SK-N-SH (cell line): Measurements from ENCODE around the gene OLFM1. TPM values are rescaled to one million over a fixed set of nuclear protein-coding genes. Genes with fewer than 3 reads are reported as not detected.

ENCODE experiments used
- CTCF ChIA-PET: fragments of 300-600, 350-600 bp; formaldehyde crosslinking; extraction: SDS; loops from one replicate; lab custom pipeline; 2021; lab: Yijun Ruan, JAX
- POLR2A ChIA-PET: fragments of 350-600 bp; sonication (Branson Sonifier 250); formaldehyde crosslinking; extraction: SDS; loops from one replicate; lab custom pipeline; 2020; ENCODE audit warnings: antibody characterized with exemption, inconsistent platforms; lab: Yijun Ruan, JAX
- DNase-seq: peaks from one replicate; pipeline ENCODE4 v3.0.0; 2012
- H2AFZ ChIP-seq: fragments of 200-600 bp; sonication (generic); 2 replicates; pipeline ENCODE4 v1.8.1; 2016; ENCODE audit warnings: antibody characterized with exemption, mild to moderate bottlenecking, low read depth
- H3F3A ChIP-seq: fragments of 200-600 bp; sonication (generic); replicated peaks from 2 replicates; pipeline ENCODE3; 2016; ENCODE audit warnings: antibody characterized with exemption, mild to moderate bottlenecking; ENCODE audit not compliant: insufficient read depth
- H3K27ac ChIP-seq, 2 experiments: fragments of 200-500 bp in 1 of 2; fragments of 200-600 bp in 1 of 2; sonication (Bioruptor generic) in 1 of 2; sonication (generic), shearing (Covaris generic) in 1 of 2; 2 replicates each; pipeline versions ENCODE4 v1.5.1 to v1.6.1; 2014 to 2016; ENCODE audit warnings: low read depth in 2 of 2, inconsistent platforms in 1 of 2, low read length in 1 of 2, mild to moderate bottlenecking in 1 of 2, mixed read lengths in 1 of 2
- H3K27me3 ChIP-seq: fragments of 200-600 bp; sonication (generic), shearing (Covaris generic); 2 replicates; pipeline ENCODE4 v1.6.1; 2016; ENCODE audit warnings: mixed run types; ENCODE audit not compliant: insufficient read depth
- H3K36me3 ChIP-seq, 2 experiments: fragments of 200-500 bp in 1 of 2; fragments of 200-600 bp in 1 of 2; sonication (Bioruptor generic) in 1 of 2; sonication (generic) in 1 of 2; replicated peaks in 1 of 2; 2 replicates each; pipeline versions ENCODE3 to v1.5.1; 2014 to 2016; ENCODE audit warnings: low read length in 1 of 2, mild to moderate bottlenecking in 1 of 2; ENCODE audit not compliant: insufficient read depth in 2 of 2, control insufficient read depth in 1 of 2
- H3K4me1 ChIP-seq, 2 experiments: fragments of 200-500 bp in 1 of 2; fragments of 200-600 bp in 1 of 2; sonication (Bioruptor generic) in 1 of 2; sonication (generic), shearing (Covaris generic) in 1 of 2; 2 replicates each; pipeline versions ENCODE4 v1.5.1 to v1.6.1; 2014 to 2016; ENCODE audit warnings: low read depth in 1 of 2, low read length in 1 of 2, mixed run types in 1 of 2; ENCODE audit not compliant: insufficient read depth in 2 of 2, control insufficient read depth in 1 of 2
- H3K4me2 ChIP-seq: fragments of 200-600 bp; sonication (generic), shearing (Covaris generic); 2 replicates; pipeline ENCODE4 v1.6.1; 2017; ENCODE audit warnings: mixed run types
- H3K4me3 ChIP-seq, 2 experiments: fragments of 200-500 bp in 1 of 2; fragments of 200-600 bp in 1 of 2; sonication (Bioruptor generic) in 1 of 2; sonication (generic), shearing (Covaris generic) in 1 of 2; 2 replicates each; pipeline versions ENCODE4 v1.5.1 to v1.8.1; 2014 to 2016; ENCODE audit warnings: low read depth in 2 of 2, inconsistent platforms in 1 of 2, low read length in 1 of 2, mild to moderate bottlenecking in 1 of 2, mixed read lengths in 1 of 2, moderate library complexity in 1 of 2
- H3K79me2 ChIP-seq: fragments of 200-600 bp; sonication (generic); 2 replicates; pipeline ENCODE4 v1.8.1; 2017; ENCODE audit warnings: mild to moderate bottlenecking; ENCODE audit not compliant: insufficient read depth
- H3K9ac ChIP-seq: fragments of 200-600 bp; sonication (generic); 2 replicates; pipeline ENCODE4 v1.6.1; 2017; ENCODE audit warnings: mixed run types
- H3K9me2 ChIP-seq: fragments of 200-600 bp; sonication (generic); 2 replicates; pipeline ENCODE4 v1.6.1; 2017; ENCODE audit warnings: mixed run types
- H3K9me3 ChIP-seq: fragments of 200-600 bp; sonication (generic); 2 replicates; pipeline ENCODE4 v1.6.1; 2017; ENCODE audit warnings: mixed run types, mild to moderate bottlenecking, moderate library complexity
- H4K20me1 ChIP-seq: fragments of 200-600 bp; sonication (generic); 2 replicates; pipeline ENCODE4 v1.6.1; 2017; ENCODE audit warnings: mild to moderate bottlenecking, mixed run types; ENCODE audit not compliant: insufficient read depth
- CTCF ChIP-seq: fragments of 200-600 bp; sonication (generic); IDR thresholded peaks from 2 replicates; pipeline ENCODE4 v1.6.1; 2017; ENCODE audit warnings: antibody characterized with exemption, mild to moderate bottlenecking, moderate library complexity
- FOSL2 ChIP-seq: IDR thresholded peaks from 2 replicates; pipeline ENCODE4 v1.4.0; 2012; ENCODE audit warnings: low read depth, mild to moderate bottlenecking, moderate library complexity, borderline replicate concordance
- JUND ChIP-seq: IDR thresholded peaks from 2 replicates; pipeline ENCODE4 v1.4.0; 2012
- MEF2A ChIP-seq: IDR thresholded peaks from 2 replicates; pipeline ENCODE4 v1.4.0; 2012; ENCODE audit warnings: low read depth, borderline replicate concordance
- MXI1 ChIP-seq: IDR thresholded peaks from 2 replicates; pipeline ENCODE4 v1.6.1; 2012; ENCODE audit warnings: mild to moderate bottlenecking, low read depth, low read length, improper control_type of control experiment
- RAD21 ChIP-seq: IDR thresholded peaks from 2 replicates; pipeline ENCODE4 v1.6.1; 2012; ENCODE audit warnings: mild to moderate bottlenecking, low read length
- RFX5 ChIP-seq: IDR thresholded peaks from 2 replicates; pipeline ENCODE4 v1.6.1; 2012; ENCODE audit warnings: mild to moderate bottlenecking, improper control_type of control experiment, low read length
- RXRA ChIP-seq: IDR thresholded peaks from 2 replicates; pipeline ENCODE4 v1.4.0; 2012; ENCODE audit warnings: low read depth, mild to moderate bottlenecking, borderline replicate concordance
- TAF1 ChIP-seq: IDR thresholded peaks from 2 replicates; pipeline ENCODE4 v1.6.1; 2012; ENCODE audit warnings: low read depth, mild to moderate bottlenecking, low read length, moderate library complexity, borderline replicate concordance
- WGBS: methylation state at CpG from one replicate; pipeline ENCODE4 v1.1.6; 2017; ENCODE audit warnings: low lambda C conversion rate; 5-methylcytosine and 5-hydroxymethylcytosine counted together
- polyA plus RNA-seq, 3 experiments: library from polyadenylated mRNA; depleted of rRNA; stranded (reverse); fragments of >200 nt; gene quantifications; 2 replicates each; pipeline ENCODE4 v1.2.3, GENCODE V29; 2012
- TF ChIP-seq, protein P1 (sequence below): fragments of 150-350 bp; IDR thresholded peaks from 2 replicates; pipeline ENCODE4 v1.6.1; 2017; ENCODE audit warnings: antibody characterized with exemption, low read length, low read depth, borderline replicate concordance
- TF ChIP-seq, protein P2 (sequence below): fragments of 150-350 bp; IDR thresholded peaks from 2 replicates; pipeline ENCODE4 v1.6.1; 2016; ENCODE audit warnings: mild to moderate bottlenecking, low read depth, low read length

OLFM1 gene
- polyA plus RNA-seq, 1 of the 3 experiments (the other 2 are of a cell fraction): 15.9 TPM

- Histone ChIP-seq H3K27me3 (no peaks in the 10 kb centered on the region), H3K4me1 (peaks cover 0 to 16% of the 10 kb centered on the region in 2 experiments; a peak in 2 of 4 replicates), H3F3A (no peaks in the 10 kb centered on the region), H3K9me3 (no peaks in the 10 kb centered on the region), H2AFZ (no peak overlapping the region), H3K79me2 (no peaks in the 10 kb centered on the region), H3K9ac (no peak overlapping the region), H4K20me1 (0 out of 2 replicates have a peak, but pooled peaks cover 5% of the 10 kb centered on the region), H3K36me3 (no peaks in the 10 kb centered on the region), H3K9me2 (no peaks in the 10 kb centered on the region), H3K4me3 (no peak overlapping the region), H3K27ac (no peak overlapping the region), H3K4me2 (no peak overlapping the region)
- no peak for TF ChIP-seq FOSL2
- TF ChIP-seq, protein P1, sequence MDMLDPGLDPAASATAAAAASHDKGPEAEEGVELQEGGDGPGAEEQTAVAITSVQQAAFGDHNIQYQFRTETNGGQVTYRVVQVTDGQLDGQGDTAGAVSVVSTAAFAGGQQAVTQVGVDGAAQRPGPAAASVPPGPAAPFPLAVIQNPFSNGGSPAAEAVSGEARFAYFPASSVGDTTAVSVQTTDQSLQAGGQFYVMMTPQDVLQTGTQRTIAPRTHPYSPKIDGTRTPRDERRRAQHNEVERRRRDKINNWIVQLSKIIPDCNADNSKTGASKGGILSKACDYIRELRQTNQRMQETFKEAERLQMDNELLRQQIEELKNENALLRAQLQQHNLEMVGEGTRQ: no peak
- TF ChIP-seq, protein P2, sequence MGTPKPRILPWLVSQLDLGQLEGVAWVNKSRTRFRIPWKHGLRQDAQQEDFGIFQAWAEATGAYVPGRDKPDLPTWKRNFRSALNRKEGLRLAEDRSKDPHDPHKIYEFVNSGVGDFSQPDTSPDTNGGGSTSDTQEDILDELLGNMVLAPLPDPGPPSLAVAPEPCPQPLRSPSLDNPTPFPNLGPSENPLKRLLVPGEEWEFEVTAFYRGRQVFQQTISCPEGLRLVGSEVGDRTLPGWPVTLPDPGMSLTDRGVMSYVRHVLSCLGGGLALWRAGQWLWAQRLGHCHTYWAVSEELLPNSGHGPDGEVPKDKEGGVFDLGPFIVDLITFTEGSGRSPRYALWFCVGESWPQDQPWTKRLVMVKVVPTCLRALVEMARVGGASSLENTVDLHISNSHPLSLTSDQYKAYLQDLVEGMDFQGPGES: no peak
- no peak for TF ChIP-seq MXI1
- no peak for TF ChIP-seq TAF1
- TF ChIP-seq CTCF: no peak
- no peak for TF ChIP-seq JUND
- TF ChIP-seq RFX5: no peak
- TF ChIP-seq RXRA: no peak
- no peak for TF ChIP-seq MEF2A
- TF ChIP-seq RAD21: no peak
- 53% methylated on average over 13 of the region's 13 CpGs for WGBS
- CTCF ChIA-PET: interaction anchor here (1.3 to 3.9 kb wide), 5 partner anchors 8 to 319 kb away, joined by 3 to 25 read pairs (median 7); no protein-coding TSS in a partner anchor
- no peak for DNase-seq
- POLR2A ChIA-PET: no interaction called here
Observed at GRCh38 chr9:135093911-135094584, 6.6 kb downstream of the OLFM1 start.
